H9 (cell line): Measurements from ENCODE around the gene NAGPA. TPM values are rescaled to one million over a fixed set of nuclear protein-coding genes. Genes with fewer than 3 reads are reported as not detected.
"Not testable (repeated sequence)": the region's sequence is repeated elsewhere in the genome, so short reads cannot be mapped to it uniquely, and the experiment has no call there.

Experiments used
- DNase-seq: peaks from one replicate; pipeline ENCODE4 v3.0.0-alpha.2; 2017
- H2AFZ ChIP-seq: one replicate; pipeline ENCODE4 v1.6.1; 2013; ENCODE audit warnings: mild to moderate bottlenecking, low read length, control low read depth, moderate library complexity
- H2AK5ac ChIP-seq: 2 replicates; pipeline ENCODE4 v1.6.1; 2013; ENCODE audit warnings: low read length, control low read depth, mixed read lengths; ENCODE audit not compliant: insufficient read length
- H2BK120ac ChIP-seq: one replicate; pipeline ENCODE4 v1.6.1; 2013; ENCODE audit warnings: low read depth, mild to moderate bottlenecking, low read length, control low read depth, inconsistent platforms; ENCODE audit not compliant: poor library complexity, severe bottlenecking
- H2BK12ac ChIP-seq: 2 replicates; pipeline ENCODE4 v1.6.1; 2013; ENCODE audit warnings: low read length, control low read depth, mixed read lengths, low read depth; ENCODE audit not compliant: insufficient read length
- H2BK15ac ChIP-seq: 2 replicates; pipeline ENCODE4 v1.6.1; 2013; ENCODE audit warnings: low read depth, low read length, control low read depth
- H2BK20ac ChIP-seq: one replicate; pipeline ENCODE4 v1.6.1; 2013; ENCODE audit warnings: low read depth, mild to moderate bottlenecking, low read length, control low read depth, inconsistent platforms; ENCODE audit not compliant: poor library complexity, severe bottlenecking
- H2BK5ac ChIP-seq: 2 replicates; pipeline ENCODE4 v1.6.1; 2013; ENCODE audit warnings: low read length, control low read depth, mixed read lengths; ENCODE audit not compliant: insufficient read length
- H3K14ac ChIP-seq: 2 replicates; pipeline ENCODE4 v1.6.1; 2013; ENCODE audit warnings: low read length, control low read depth; ENCODE audit not compliant: insufficient read depth
- H3K18ac ChIP-seq: 2 replicates; pipeline ENCODE4 v1.6.1; 2013; ENCODE audit warnings: low read depth, mild to moderate bottlenecking, mixed read lengths, low read length, control low read depth; ENCODE audit not compliant: insufficient read length
- H3K23ac ChIP-seq: 2 replicates; pipeline ENCODE4 v1.6.1; 2013; ENCODE audit warnings: low read length, control low read depth, mixed read lengths, low read depth; ENCODE audit not compliant: insufficient read length
- H3K23me2 ChIP-seq: 2 replicates; pipeline ENCODE4 v1.6.1; 2013; ENCODE audit warnings: low read depth, mild to moderate bottlenecking, mixed read lengths, low read length, control low read depth; ENCODE audit not compliant: insufficient read length, poor library complexity, severe bottlenecking
- H3K27ac ChIP-seq: 2 replicates; pipeline ENCODE4 v1.5.1; 2013; ENCODE audit warnings: low read length, control low read depth, mixed read lengths, low read depth; ENCODE audit not compliant: insufficient read length
- H3K27me3 ChIP-seq: 2 replicates; pipeline ENCODE4 v1.6.1; 2013; ENCODE audit warnings: low read length, control low read depth, inconsistent platforms; ENCODE audit not compliant: insufficient read depth
- H3K4ac ChIP-seq: 2 replicates; pipeline ENCODE4 v1.6.1; 2013; ENCODE audit warnings: low read depth, mild to moderate bottlenecking, control low read depth, inconsistent platforms, low read length, moderate library complexity
- H3K4me1 ChIP-seq: 2 replicates; pipeline ENCODE4 v1.6.1; 2013; ENCODE audit warnings: low read length, control low read depth, inconsistent platforms; ENCODE audit not compliant: insufficient read depth
- H3K4me2 ChIP-seq: 2 replicates; pipeline ENCODE4 v1.6.1; 2013; ENCODE audit warnings: low read length, control low read depth, mixed read lengths; ENCODE audit not compliant: insufficient read length, insufficient read depth
- H3K56ac ChIP-seq: 2 replicates; pipeline ENCODE4 v1.6.1; 2013; ENCODE audit warnings: low read depth, mild to moderate bottlenecking, mixed read lengths, low read length, control low read depth; ENCODE audit not compliant: insufficient read length
- H3K79me1 ChIP-seq: 2 replicates; pipeline ENCODE4 v1.6.1; 2013; ENCODE audit warnings: low read depth, mild to moderate bottlenecking, moderate library complexity, low read length, control low read depth, inconsistent platforms; ENCODE audit not compliant: insufficient read depth, poor library complexity, severe bottlenecking
- H3K79me2 ChIP-seq: 2 replicates; pipeline ENCODE4 v1.6.1; 2013; ENCODE audit warnings: low read length, control low read depth, inconsistent platforms; ENCODE audit not compliant: insufficient read depth
- H3K9ac ChIP-seq: 2 replicates; pipeline ENCODE4 v1.6.1; 2013; ENCODE audit warnings: low read length, control low read depth, mixed read lengths; ENCODE audit not compliant: insufficient read length; ENCODE audit errors: extremely low read depth
- H3K9me3 ChIP-seq: one replicate; pipeline ENCODE4 v1.6.1; 2013; ENCODE audit warnings: low read depth, low read length, inconsistent platforms; ENCODE audit not compliant: control insufficient read depth
- H3T11ph ChIP-seq: one replicate; pipeline ENCODE4 v1.6.1; 2013; ENCODE audit warnings: mild to moderate bottlenecking, low read length, control low read depth, inconsistent platforms
- H4K20me1 ChIP-seq: one replicate; pipeline ENCODE4 v1.6.1; 2013; ENCODE audit not compliant: control insufficient read depth, insufficient read length, insufficient read depth
- H4K5ac ChIP-seq: 2 replicates; pipeline ENCODE4 v1.6.1; 2013; ENCODE audit warnings: low read depth, mild to moderate bottlenecking, mixed read lengths, low read length, control low read depth; ENCODE audit not compliant: insufficient read length
- H4K8ac ChIP-seq: replicated peaks from 2 replicates; pipeline ENCODE4 v1.6.1; 2013; ENCODE audit warnings: low read length, control low read depth, mixed read lengths, low read depth; ENCODE audit not compliant: insufficient read length
- H4K91ac ChIP-seq: 2 replicates; pipeline ENCODE4 v1.6.1; 2013; ENCODE audit warnings: low read depth, mild to moderate bottlenecking, moderate library complexity, mixed read lengths, low read length, control low read depth; ENCODE audit not compliant: insufficient read length
- H3K27ac Mint-ChIP-seq, 3 experiments: 2 replicates in 2 of 3; 3 replicates in 1 of 3; pipeline ENCODE4 v1.8.0; 2020 to 2021; ENCODE audit warnings: mixed read lengths in 3 of 3, mild to moderate bottlenecking in 1 of 3, moderate library complexity in 1 of 3
- H3K27me3 Mint-ChIP-seq: 2 replicates; pipeline ENCODE4 v1.8.0; 2021; ENCODE audit warnings: low read depth, mild to moderate bottlenecking, moderate library complexity, mixed read lengths
- H3K36me3 Mint-ChIP-seq, 3 experiments: 2 replicates in 2 of 3; 3 replicates in 1 of 3; pipeline ENCODE4 v1.8.0; 2020 to 2021; ENCODE audit warnings: low read depth in 3 of 3, mixed read lengths in 3 of 3; ENCODE audit not compliant: insufficient read depth in 1 of 3
- H3K4me1 Mint-ChIP-seq, 2 experiments: 2 replicates each; pipeline ENCODE4 v1.8.0; 2020; ENCODE audit warnings: mixed read lengths in 2 of 2
- H3K4me3 Mint-ChIP-seq, 2 experiments: 2 replicates in 1 of 2; 3 replicates in 1 of 2; pipeline ENCODE4 v1.8.0; 2020 to 2021; ENCODE audit warnings: mild to moderate bottlenecking in 2 of 2, mixed read lengths in 2 of 2, moderate library complexity in 1 of 2
- H3K9me3 Mint-ChIP-seq, 2 experiments: 2 replicates in 1 of 2; 3 replicates in 1 of 2; pipeline ENCODE4 v1.8.0; 2020; ENCODE audit warnings: mild to moderate bottlenecking in 2 of 2, mixed read lengths in 2 of 2, moderate library complexity in 1 of 2
- CTCF ChIP-seq: fragments of 200-600 bp; sonication (generic); conservative IDR thresholded peaks from 3 replicates; pipeline ENCODE4 v1.8.0; 2021; ENCODE audit warnings: antibody characterized with exemption, mild to moderate bottlenecking
- WGBS: extraction: QIAGEN DNeasy Blood & Tissue Kit; methylation state at CpG from one replicate; pipeline ENCODE4 v1.1.7; 2013; ENCODE audit warnings: missing lambda C conversion rate, low lambda C conversion rate, mixed read lengths; ENCODE audit not compliant: insufficient read length; ENCODE audit errors: extremely low coverage; 5-methylcytosine and 5-hydroxymethylcytosine counted together
- total RNA-seq: library from RNA; stranded (reverse); gene quantifications from 2 replicates; pipeline ENCODE4 v1.2.1, GENCODE V29; 2021

The NAGPA gene
- total RNA-seq, 1 experiment from 2014 or later: 12.1 TPM

- H3K4ac ChIP-seq: no peak overlapping the region
- H3K79me1 ChIP-seq: peaks cover 4% of the 10 kb centered on the region
- H3K23me2 ChIP-seq: peaks cover 7% of the 10 kb centered on the region
- H3K4me3 Mint-ChIP-seq: no peak overlapping the region
- no peaks in the 10 kb centered on the region for H3K4me1 ChIP-seq
- no peak overlapping the region for H4K5ac ChIP-seq
- peaks cover 12 to 13% of the 10 kb centered on the region in 2 experiments for H3K4me1 Mint-ChIP-seq
- no peak overlapping the region for H3K4me2 ChIP-seq
- peaks cover 29 to 45% (median 44%) of the 10 kb centered on the region in 3 experiments; a peak in 6 of 7 replicates for H3K36me3 Mint-ChIP-seq
- H3K9me3 Mint-ChIP-seq: no peaks in the 10 kb centered on the region
- no peak for DNase-seq
- no peak overlapping the region for H4K8ac ChIP-seq
- no peak overlapping the region for H3K27ac ChIP-seq
- no peak overlapping the region for H3K14ac ChIP-seq
- H4K20me1 ChIP-seq: no peaks in the 10 kb centered on the region
- H3K79me2 ChIP-seq: peaks cover 5% of the 10 kb centered on the region; the same call in 1 of the 2 replicates
- H4K91ac ChIP-seq: no peak overlapping the region
- peak; percentile 48 for TF ChIP-seq CTCF
- H3K9me3 ChIP-seq: no peaks in the 10 kb centered on the region
- H2BK15ac ChIP-seq: no peak overlapping the region
- no peak overlapping the region for H2BK12ac ChIP-seq
- WGBS: no CpG with 5 or more reads among the region's 5 CpGs
- no peak overlapping the region for H2BK5ac ChIP-seq
- no peak overlapping the region for H2AK5ac ChIP-seq
- H3T11ph ChIP-seq: no peak overlapping the region
- no peak overlapping the region for H3K18ac ChIP-seq
- H3K9ac ChIP-seq: no peak overlapping the region
- H2BK20ac ChIP-seq: no peak overlapping the region
- H3K27me3 Mint-ChIP-seq: no peaks in the 10 kb centered on the region
- H3K27me3 ChIP-seq: no peaks in the 10 kb centered on the region
- no peak overlapping the region for H2BK120ac ChIP-seq
- no peak overlapping the region for H3K23ac ChIP-seq
- no peak overlapping the region for H3K27ac Mint-ChIP-seq
- no peak overlapping the region for H3K56ac ChIP-seq
- no peak overlapping the region for H2AFZ ChIP-seq
Measured at GRCh38 chr16:5075637-5076036, 41.9 kb upstream of the NAGPA start.

- not testable (repeated sequence) for H3K4me2 ChIP-seq, H3K23ac ChIP-seq, H3K9me3 Mint-ChIP-seq, H3K9ac ChIP-seq, H3K79me2 ChIP-seq, H4K91ac ChIP-seq, H3K9me3 ChIP-seq, H3K14ac ChIP-seq, H2BK5ac ChIP-seq, H3K27me3 ChIP-seq, H2AK5ac ChIP-seq, H3K4me3 Mint-ChIP-seq, H3K23me2 ChIP-seq, H3K4ac ChIP-seq, H3K18ac ChIP-seq, H3K27me3 Mint-ChIP-seq, H3K27ac Mint-ChIP-seq, H2AFZ ChIP-seq, H4K5ac ChIP-seq, H3T11ph ChIP-seq, H4K20me1 ChIP-seq, H2BK20ac ChIP-seq, H3K79me1 ChIP-seq, H2BK15ac ChIP-seq, DNase-seq, H2BK12ac ChIP-seq, H3K27ac ChIP-seq, H3K4me1 ChIP-seq, H2BK120ac ChIP-seq, H4K8ac ChIP-seq, H3K56ac ChIP-seq
- Mint-ChIP-seq H3K36me3 (peaks cover 22 to 37% (median 36%) of the 10 kb centered on the region in 3 experiments; a peak in 6 of 7 replicates), H3K4me1 (peaks cover 12 to 13% of the 10 kb centered on the region in 2 experiments)
- no CpG with 5 or more reads among the region's 15 CpGs for WGBS
Measured at GRCh38 chr16:5073771-5074170, 40.0 kb upstream of the NAGPA start.
